Stimulated activated CD8-positive, alpha-beta memory T cell treated with anti-CD3 and anti-CD28 coated beads, Interleukin-4, amount 100 ng/mL, for 1 hour (primary cell): ENCODE measurements around the gene IGFBP5.

Experiments used
- DNase-seq, 2 donors: peaks; one replicate each; pipeline ENCODE4 v3.0.0-alpha.2; 2020; ENCODE audit warnings: low read depth in 2 of 2, low spot score in 1 of 2

Gene IGFBP5

DNA sequence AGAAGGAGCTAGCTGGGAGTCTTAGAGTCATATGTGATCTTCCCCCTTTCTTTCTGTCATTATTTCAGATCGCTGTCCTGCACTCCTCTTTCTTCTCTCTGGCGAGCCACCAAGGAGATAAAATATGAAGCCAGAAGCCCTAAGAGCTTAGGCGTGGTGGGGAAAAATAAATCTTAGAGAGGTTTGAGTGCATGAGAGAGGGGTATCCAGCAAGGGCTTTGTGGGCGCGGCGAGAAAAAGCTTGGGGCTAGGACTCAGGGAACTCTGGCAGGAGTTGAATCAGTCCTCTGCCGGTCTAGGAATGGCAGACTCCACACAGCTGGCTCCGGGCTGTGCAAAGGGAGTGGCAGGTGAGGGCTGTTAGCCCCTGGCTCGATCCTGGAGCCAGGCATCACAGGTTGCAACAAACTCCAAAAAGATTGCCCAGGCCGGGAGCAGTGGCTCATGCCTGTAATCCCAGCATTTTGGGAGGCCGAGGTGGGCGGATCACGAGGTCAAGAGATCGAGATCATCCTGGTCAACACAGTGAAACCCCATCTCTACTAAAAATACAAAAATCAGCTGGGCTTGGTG lies 20.1 kb upstream of the IGFBP5 start:
- DNase-seq: no peak

DNA sequence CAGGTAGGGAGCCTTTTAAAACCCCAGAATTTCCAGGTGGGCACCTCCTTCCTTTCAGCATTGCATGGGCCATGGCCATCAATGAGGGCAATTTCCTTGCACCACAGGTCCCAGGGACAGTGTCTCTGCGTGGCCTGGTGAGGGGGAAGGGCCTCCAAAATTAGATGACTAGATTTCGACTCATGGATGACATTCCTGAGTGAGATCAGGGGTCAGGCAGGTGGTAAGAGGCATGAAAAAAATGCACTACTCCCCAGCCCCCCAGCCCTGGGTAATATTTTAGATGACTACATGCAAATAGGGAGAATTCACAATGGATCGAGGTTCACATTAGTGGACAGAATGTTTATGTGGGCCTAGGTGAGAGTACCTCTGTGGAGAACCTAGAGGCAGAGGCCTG lies 19.0 kb upstream of the IGFBP5 start:
- no peak for DNase-seq

DNA sequence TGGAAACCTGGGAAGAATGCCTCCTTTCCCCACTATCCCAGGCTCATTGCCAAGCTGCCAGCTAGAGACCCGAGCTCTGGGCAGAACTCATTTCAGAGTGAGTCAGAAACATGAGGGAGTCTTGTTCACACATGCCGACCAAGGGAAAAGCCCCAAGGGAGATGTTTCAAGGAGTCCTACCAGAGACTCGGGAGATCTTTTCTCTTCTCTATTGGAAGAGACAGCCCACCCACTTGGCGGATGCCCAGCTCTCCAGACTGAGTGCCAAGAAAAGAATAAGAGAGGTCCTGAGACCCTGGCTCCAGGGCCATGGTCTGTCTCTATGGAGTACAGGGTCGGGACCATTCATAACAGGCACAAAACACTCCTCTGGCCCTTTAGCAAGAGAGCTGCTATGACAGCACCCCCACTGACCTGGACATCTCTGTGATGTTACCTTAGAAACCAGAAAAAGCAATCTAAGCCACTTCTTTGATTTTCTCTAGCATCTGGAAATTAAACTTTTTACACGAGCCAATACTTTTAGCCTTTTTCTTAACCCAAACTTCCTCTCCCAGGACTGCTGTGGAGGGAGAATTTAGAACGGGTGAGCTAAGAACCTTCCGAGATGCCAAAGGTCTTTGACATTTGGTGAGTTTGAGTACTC lies 18.5 kb upstream of the IGFBP5 start:
- DNase-seq: no peak

DNA sequence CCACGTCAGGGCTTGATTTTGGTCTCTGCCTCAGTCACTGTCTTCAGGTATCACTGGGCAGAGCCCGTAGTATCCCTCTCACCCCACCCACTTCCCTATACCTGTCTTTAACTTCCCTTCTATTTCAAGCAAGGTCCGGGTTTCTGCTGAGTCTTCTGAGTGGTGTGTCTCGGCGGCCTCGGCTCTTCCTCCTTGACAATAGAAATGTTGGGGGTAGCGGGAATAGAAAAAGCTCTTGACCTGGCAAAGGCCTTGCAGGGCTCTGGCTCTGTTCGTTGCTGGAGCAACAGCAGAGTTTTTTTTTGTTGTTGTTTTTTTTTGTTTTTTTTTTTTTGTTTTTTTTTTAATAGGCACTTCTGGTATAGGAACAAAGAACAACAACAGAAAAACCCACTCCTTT lies 16.0 kb upstream of the IGFBP5 start:
- DNase-seq: no peak

DNA sequence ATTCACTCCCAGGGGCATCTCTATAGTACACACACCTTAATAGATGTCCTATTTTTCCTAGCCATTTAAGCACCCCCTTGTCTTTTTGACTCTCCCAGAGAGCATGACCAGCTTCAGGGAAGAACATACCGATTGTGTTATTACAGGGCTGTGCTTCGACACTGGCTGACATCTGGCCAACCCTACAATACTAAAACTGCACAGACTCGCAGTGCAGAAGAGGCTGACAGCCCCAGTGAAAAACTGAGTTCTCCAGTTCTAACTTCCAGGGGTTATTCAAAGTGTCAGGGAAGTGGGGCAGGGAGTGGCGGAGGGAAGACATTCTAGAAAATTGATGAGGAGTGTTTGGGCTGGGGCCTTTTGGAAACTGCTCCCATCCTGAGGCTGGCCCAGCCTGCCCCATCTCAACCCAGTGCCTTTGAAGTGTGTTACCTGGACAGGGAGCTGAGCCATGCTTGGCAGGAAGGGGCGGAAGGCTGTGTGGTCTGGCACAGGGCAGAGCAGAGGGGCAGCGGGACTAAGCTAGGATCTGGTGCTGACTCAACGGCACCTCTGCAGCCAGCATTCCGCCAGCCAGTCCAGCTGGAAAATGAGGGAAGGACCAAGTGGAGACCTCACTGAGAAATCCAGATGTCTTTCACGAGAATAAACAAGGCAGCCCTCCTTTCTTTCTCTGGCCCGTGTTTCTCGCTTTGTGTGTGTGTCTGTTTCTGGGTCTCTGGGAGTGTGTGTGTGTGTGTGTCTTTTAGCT lies 15.4 kb upstream of the IGFBP5 start:
- no peak for DNase-seq

DNA sequence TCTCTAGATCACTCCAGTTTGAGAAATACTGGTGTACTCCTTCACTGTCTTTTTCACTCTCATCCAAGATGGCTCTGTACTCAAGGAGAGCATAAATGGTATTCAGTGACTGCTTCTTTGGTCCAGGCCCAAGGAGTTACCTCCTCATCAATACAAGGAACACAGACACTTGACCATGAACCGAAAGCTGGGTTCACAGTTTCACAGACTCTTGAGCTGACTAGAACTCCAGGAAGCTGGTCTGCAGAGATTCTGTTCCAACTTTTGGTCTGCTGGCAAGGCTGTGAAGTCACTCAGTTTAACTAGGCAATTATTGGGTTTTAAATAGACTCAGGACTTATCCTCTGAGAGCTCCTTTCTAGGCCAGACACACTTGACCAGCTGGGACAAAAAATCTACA lies 7.4 kb upstream of the IGFBP5 start:
- DNase-seq: no peak

DNA sequence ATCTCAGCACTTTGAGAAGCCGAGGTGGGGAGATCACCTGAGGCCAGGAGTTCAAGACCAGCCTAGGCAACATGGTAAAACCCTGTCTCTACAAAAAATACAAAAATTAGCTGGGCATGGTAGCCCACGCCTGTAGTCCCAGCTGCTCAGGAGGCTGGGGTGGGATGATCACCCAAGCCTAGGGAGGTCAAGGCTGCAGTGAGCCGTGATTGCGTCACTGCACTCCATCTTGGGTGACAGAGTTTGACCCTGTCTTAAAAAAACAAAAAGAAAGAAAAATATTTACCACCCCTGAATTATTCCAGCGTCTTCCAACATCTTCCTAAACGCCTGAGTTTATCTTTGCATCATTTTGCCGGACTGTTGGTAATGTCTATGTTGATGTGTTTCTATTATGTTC lies 6.2 kb upstream of the IGFBP5 start:
- DNase-seq: no peak

DNA sequence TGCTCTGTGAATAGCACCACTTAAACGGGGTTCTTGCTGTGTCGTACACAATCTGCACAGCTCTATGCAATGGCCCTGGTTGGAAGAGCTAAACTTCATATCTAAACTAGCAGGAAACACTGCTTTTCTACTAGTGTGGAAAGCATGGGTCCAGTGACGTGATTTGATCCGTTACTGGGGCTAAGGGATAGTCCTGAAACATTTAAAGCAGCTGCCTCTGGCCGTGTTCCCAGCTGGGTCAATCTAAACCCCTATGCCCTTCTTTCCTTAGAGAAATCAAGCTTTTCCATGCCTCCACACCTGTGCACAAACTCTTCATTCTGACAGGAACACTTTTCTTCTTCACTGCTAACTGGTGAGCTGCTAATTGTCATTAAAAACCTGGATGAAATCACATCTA lies 5.4 kb upstream of the IGFBP5 start:
- DNase-seq: no peak

DNA sequence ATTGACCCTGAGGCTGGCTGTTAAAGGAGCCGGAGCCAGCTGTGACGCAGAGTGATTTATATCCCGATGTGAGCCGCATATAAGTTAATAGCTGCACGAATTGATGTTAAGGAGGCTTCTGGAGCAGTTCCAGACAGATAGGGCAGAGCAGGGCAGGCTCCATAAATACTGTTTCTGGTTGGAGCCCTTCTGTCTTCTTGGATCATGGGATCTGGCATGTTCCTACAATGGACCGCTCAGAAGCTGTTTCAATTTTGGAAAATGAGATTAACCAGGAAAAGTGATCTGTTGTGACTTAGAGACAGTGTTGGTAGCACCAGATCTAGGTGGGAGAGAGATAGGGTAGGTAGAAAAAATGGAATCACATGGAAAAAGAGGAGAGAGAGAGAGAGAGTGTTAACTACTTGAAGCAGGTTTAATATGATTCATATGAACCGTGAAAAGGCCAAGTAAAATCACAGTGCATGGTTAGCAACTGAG lies 4.8 kb upstream of the IGFBP5 start:
- DNase-seq: no peak

DNA sequence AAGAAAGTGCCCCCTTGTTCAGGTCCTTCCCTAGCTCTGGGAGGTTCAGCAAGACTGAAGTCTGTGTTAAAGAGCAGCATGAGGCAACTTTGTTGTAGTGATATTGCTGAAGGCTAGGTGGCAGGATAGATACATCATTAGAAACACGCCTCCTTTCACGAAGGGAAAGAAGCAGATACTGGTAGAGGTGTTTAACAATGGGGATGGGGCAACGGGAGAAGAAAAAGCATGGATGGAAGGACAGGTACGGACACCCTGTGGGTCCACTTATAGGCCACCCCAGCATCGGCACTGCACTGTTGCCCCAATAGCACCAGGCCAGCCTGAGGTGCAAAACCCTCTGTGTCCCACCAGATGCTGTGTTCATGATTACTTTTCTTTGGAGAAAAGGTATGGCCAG lies 3.5 kb upstream of the IGFBP5 start:
- DNase-seq: no peak

DNA sequence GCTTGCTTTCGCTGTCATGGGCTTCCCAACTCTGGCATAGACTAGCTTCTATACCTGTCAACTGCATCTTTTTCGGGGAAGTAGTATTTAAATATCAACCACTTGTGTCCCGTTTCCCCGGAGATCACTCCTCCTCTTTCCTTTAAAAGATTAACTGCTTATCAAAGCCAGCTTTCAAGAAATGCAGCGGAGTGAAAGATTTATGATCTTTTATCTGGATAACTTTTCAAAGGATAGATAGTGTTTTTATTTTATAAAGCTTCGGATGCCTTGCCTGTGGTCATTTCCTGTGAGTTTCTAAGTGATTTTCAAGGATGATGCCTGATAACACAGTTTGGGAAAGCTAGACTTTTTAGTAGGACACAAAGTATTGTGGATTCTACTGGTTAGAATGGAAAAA lies 2.9 kb upstream of the IGFBP5 start:
- DNase-seq: no peak

DNA sequence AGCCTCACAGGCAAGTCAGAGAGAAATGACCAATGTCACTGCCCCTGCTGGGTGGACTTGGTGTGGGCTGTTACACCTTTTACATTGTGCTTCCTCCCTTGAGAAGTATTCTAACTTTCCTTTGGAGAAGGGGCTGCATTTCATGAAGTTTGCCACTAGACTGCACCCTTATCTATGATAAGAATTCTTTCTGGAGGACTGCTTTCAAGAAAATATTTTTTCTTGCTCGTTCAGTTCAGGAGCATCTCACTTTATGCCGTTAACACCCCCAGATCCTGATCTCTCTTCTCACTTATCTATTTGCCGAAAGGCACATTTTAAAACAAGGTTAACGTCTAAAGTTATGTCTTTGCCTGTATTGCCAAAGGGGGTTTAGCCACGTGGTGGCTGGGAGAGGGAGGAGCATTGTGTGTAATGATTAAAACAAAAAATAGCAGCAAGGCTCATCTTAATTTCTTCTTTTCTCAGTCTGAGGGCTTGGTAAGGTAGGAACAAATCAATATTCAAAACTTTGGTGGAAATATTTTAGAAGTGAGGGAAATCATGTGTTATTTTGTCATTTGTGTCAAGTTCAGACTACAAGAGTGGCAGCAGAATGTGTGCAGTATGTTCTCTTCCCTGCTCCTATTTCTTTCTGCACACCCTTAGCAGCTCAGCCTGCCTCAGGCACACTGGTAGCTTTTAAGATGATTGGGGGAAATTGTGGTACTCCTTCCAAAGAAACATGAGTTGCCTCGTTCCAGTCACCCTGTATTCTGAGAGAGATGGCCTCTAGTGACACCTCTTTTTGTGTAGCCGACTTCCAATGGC lies 1.6 kb upstream of the IGFBP5 start:
- no peak for DNase-seq

DNA sequence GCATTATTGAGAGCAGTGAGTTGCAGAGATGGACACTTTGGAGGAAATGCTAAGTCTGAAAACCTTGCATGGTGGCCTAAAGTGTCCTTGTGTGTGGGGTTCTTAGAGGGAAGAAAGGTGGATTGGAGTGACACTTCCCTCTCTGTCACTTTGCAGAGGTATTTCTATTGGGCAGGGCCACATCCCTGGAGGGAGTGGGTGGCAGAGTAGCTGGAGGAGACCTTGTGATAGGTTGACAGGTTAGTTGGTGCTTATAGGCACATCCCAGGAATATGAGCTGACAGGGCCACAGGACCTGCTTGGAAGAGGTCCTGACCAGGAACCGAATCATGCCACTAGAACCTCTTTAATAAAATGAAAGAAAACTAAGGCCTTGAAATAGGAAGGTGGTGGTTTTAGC lies 972 bp upstream of the IGFBP5 start:
- no peak for DNase-seq

DNA sequence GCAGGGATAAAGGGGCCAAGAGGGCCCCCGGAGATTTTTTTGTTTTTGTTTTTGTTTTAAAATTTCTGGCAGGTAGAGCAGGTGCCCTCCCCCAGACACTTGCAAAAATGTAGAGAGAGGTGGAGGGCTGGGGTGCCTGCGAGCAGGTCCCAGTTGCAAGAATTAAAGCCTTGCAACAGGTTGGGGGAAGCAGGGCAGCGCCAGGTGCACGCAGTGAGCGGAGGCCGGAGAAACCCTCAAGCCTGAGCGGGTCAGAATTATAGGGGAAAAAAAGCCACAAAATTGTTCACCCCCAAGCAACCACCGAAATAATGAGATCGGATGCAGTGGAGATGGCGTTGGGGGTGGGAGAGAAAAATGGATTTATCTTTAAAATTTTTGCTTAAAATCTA lies 527 bp downstream of the IGFBP5 start:
- no peak for DNase-seq

DNA sequence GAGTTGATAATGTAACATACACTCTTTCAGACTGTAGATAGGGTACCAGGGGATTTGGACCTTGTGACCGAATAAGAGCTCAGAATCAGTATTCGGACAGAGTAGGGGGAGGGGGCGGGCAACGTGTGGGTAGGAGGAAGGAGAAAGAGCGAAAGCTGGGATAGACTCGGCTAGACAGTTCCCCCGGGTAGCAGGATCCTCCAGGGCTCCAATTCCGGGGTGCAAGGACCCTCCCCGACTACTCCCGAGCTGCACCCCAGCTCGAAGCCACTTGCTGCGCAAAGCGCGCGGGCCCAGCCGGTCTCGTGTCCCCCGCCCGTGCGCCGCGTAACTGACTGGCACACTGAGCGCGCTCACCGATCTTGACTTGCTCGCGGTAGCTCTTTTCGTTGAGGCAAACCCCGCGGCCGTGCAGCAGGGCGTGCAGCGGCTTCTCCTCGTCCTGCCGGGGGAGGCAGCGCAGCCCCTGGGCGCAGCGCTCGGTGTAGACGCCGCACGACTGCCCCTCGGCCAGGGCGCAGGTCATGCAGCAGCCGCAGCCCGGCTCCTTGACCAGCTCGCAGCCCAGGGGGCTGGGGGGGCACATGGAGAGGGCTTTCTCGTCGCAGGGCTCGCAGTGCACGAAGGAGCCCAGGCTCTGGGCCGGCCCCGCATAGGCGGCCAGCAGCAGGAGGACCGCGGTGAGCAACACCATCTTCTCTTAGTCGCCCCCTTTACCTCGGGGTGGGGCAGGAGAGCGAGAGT lies 1.1 kb downstream of the IGFBP5 start:
- no peak for DNase-seq

DNA sequence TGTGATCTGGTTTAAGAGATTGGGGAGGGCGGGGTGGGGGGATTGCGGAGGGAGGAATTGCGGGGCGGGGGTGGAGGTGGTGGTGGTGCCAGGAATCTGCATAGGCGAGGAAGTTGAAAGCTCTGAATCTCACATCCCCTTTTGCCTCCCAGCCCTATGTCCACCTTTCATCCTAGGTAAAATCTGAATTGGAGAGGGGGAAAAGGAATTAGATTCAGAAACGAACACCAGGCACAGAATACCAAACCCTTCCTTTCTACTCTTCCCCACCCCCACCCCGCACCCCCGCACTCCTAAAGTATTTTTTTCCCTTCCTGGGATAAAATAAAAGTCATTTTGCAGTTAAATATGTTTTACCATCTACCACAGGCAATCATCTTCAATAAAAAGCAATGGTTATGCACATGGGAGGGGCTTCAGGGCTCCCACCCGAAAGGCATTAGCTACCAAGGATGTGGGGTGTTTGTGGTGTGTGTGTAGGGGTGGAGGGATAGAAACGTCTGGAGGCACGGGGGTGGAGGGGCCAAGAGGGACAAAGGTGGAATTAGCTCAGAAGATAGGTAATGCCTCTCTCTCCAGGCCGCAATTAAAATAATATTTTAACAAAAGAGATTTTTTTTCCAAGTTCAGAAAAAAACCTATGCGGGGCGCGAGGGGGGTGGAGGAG lies 1.8 kb downstream of the IGFBP5 start:
- DNase-seq: no peak

DNA sequence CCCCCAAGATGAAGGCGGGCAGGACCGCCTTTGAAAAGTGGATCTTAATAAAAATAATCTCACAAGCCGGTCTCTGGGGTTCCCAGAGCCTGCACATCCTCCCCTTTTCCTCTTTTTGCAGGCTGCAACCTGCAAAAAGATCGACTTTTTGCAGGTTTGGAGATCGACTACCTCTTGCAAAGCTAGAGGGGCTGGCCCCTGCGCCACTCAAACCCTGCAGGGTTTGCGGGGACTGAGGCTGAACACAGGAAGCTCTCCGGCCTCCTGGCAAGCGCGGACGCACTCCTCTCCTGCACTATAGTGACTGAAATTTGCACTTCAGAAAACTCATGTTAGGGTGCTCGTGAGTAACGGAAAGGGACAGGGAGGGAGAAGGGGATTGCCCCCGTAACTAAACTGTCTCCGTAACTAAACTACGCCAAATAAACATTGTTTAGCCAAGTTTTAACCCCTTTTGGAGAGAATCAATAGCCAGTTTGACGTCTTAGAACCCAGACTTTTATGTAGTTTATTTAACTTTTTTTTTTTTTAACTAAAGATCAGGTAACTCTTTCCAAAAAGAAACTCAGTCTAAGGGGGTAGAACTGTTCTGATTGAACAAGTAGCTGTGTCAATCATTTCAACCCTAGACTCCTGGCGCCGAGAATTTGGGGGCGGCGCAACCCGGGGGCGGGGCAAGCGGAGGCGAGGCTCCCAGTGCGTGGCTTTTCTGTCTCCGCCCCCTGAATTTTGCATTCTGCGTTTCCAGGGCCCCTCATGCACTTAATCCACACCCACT lies 2.5 kb downstream of the IGFBP5 start:
- DNase-seq: peak in 1 of 2 donors; percentile 27

DNA sequence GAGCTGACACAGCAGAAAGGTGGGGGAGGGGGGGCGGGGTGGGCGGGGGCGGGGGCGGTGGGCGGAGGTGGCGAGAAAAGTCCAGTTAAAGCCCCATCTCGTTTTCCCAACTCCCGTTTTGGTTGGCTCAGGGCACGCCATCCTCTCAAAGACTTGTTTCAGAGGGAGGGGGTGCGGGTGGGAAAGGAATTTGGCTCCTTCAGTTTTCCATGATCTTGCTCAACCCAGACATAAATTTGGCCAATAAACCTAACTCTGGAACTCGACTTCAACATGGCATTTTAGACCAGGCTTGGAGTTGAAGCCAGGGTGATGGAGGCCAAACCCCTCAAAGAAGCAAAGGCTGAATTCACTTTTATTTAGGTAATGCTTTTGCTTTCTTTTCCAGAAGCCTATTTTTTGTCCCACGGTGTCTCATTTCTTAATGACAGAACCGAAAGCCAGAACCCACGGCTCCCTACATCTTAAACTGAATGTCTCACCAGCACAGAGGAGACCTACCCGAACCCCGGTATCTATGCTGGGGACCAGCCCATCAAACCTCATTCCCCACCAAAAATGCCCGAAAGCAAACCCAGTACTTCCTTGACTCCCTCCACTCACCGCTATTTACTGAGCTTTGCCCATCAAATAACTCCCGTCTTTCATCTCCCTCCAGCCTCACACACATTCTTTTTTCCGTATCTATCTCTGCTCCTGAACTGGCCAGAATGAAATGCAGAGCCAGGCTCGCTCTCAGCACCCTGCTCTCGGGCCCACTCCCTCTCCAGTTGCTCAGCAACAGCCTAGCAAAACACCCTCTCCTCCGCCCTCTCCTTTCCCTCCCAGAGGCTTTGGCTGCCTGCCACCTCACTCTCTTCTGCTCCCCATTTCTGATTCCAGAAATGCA lies 4.3 kb downstream of the IGFBP5 start:
- no peak for DNase-seq

DNA sequence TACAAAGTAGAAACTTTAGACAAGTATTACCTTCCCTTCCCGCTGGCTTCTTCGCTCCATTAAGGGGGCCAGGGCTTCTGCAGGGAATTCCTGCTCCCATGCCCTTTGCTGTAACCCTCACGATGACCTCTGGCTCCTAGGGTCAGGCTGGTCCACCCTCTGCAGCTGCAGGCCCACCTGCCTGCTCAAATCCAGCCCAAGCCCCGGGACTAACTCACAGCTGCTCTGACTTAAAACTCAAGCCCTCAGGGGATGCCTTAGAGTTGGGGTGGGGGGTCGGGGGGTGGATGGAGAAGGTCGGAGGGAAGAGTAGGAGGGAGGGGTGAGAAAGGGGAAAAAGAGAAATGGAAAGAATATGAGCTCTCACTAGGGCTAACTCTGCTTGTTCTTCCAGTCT lies 4.9 kb downstream of the IGFBP5 start:
- DNase-seq: no peak
